GM12892 (cell line): Measurements from ENCODE around the gene FAM184B.

Experiments
- POLR2A ChIP-seq: IDR thresholded peaks from 2 replicates; pipeline ENCODE4 v1.6.1; 2011; ENCODE audit warnings: low read depth, low read length, control low read depth
- POLR2AphosphoS5 ChIP-seq: IDR thresholded peaks from 2 replicates; pipeline ENCODE4 v1.6.1; 2011; ENCODE audit warnings: low read depth, low read length, control low read depth
- TAF1 ChIP-seq: IDR thresholded peaks from 2 replicates; pipeline ENCODE4 v1.6.1; 2011; ENCODE audit warnings: low read depth, mild to moderate bottlenecking, control low read depth, low read length, borderline replicate concordance

DNA sequence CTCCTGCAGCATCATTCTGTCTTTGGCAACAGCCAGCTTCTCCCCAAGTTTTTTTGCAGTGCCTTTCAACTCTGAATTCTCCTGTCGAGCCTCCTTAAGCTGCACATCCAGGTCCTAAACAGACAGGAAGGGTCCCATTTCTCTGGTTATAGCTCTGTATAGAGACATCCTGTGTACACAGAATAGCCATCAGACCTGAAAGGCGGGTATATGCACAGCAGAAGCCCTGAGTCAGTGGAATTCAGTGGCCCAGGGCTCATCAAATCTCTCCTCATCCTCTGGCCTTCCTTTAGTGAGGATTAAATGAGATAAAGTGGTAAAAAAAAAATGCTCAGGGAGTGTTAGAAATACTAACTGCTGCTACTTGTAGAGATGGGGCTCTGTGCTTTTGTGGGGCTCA, 73.8 kb downstream of the FAM184B start:
- TF ChIP-seq POLR2A = no peak
- TF ChIP-seq POLR2AphosphoS5 = no peak
- no peak for TF ChIP-seq TAF1
